Measurements from ENCODE around the gene PRCC. TPM values are rescaled to one million over a fixed set of nuclear protein-coding genes. Genes with fewer than 3 reads are reported as not detected.

Gene PRCC
- total RNA-seq, 2 experiments from 2014 or later = 58.6 to 67.2 TPM

GRCh38 chr1:156809281-156809680 is 41.9 kb downstream of the PRCC start:
- H3K4me1 Mint-ChIP-seq (ENCODE audit: low read depth) = peaks cover 70% of the 10 kb centered on the region
- DNase-seq = no peak
- no peaks in the 10 kb centered on the region for H3K9me3 Mint-ChIP-seq
- peaks cover 84% of the 10 kb centered on the region for H3K36me3 Mint-ChIP-seq
- peak overlapping the region; percentile 90 for H3K27ac Mint-ChIP-seq
- CTCF ChIA-PET = interaction anchor here (1.3 to 8.6 kb wide), 4 partner anchors 51 to 83 kb away, joined by 3 to 80 read pairs (median 24); partner anchors contain the start of genes INSRR and NTRK1
- POLR2A ChIA-PET = interaction anchor here (1.0 to 2.5 kb wide), 4 partner anchors 8 to 53 kb away, joined by 3 to 8 read pairs (median 6); partner anchors contain the start of gene NTRK1
- intact Hi-C loops (cut with micrococcal nuclease) = no loop called here
- H3K27me3 Mint-ChIP-seq = no peaks in the 10 kb centered on the region
- H3K4me3 Mint-ChIP-seq = peak overlapping the region; percentile 0

DNA sequence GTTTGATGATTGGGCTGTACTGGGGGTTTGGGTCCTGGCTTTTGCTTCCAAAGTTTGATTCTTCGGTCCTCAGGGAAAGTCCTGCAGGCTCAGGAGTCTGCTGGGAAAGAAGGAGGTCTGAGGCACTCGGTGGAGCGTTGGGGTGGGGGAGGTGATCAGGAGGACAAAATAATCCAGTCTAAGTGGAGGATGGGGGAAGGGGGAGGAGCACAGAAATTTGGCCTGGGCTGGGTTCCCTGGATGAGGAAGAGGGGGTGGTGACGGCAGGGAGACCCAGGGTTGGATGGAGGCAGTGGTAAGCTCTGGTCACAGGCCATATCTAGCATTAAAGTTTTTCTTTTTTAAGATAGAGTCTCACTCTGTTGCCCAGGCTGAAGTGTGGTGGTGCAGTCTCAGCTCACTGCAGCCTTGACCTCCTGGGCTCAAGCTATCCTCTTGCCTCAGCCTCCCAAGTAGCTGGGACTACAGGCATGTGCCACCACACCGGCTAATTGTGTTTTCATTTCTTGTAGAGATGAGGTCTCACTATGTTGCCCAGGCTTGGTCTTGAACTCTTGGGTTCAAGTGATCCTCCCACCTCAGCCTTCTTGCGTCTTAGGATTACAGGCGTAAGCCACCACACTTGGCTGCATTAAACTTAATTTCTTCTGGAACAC is 42.5 kb downstream of the PRCC start:
- Mint-ChIP-seq H3K36me3 (peaks cover 89% of the 10 kb centered on the region), H3K4me3 (no peak overlapping the region), H3K9me3 (no peaks in the 10 kb centered on the region), H3K4me1 (ENCODE audit: low read depth) (peaks cover 73% of the 10 kb centered on the region), H3K27me3 (no peaks in the 10 kb centered on the region), H3K27ac (peak overlapping the region; percentile 52)
- DNase-seq = no peak
- CTCF ChIA-PET = interaction anchor here (1.0 to 8.6 kb wide), 4 partner anchors 37 to 84 kb away, joined by 3 to 80 read pairs (median 5); partner anchors contain the start of genes INSRR and NTRK1
- intact Hi-C loops (cut with micrococcal nuclease) = no loop called here
- POLR2A ChIA-PET = interaction anchor here (0.9 to 2.5 kb wide), 6 partner anchors 9 to 52 kb away, joined by 4 to 8 read pairs (median 5); partner anchors contain the start of gene NTRK1

DNA sequence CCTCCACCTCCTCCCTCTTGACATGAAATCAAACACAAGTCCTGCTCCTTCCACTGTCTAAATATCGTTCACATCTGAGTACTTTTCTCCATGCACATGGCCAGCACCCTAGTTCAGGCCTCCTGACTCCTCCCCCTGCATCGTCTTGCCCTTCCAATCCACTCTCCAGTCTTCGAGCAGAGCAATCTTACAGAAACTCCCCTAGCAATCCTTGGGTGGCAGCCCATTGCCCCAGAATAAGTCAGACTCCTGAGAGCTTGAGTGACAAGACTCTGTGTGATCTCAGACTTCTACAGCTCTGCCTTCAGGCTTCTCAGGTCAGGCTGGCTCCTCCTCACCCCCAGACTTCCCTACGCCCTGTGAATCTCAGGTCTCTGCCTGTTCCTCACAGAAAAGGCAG is 43.8 kb downstream of the PRCC start:
- ChIA-PET CTCF (interaction anchor here (2.4 to 8.6 kb wide), 2 partner anchors 49 to 85 kb away, joined by 7 to 80 read pairs; partner anchors contain the start of genes INSRR and NTRK1), POLR2A (interaction anchor here (1.7 to 3.7 kb wide), 3 partner anchors 8 to 49 kb away, joined by 6 to 14 read pairs (median 8); partner anchors contain the start of gene NTRK1)
- intact Hi-C loops (cut with micrococcal nuclease) = no loop called here
- Mint-ChIP-seq H3K9me3 (no peaks in the 10 kb centered on the region), H3K4me3 (peak overlapping the region; percentile 96), H3K36me3 (peaks cover 95% of the 10 kb centered on the region), H3K4me1 (ENCODE audit: low read depth) (peaks cover 69% of the 10 kb centered on the region), H3K27ac (peak overlapping the region; percentile 99), H3K27me3 (no peaks in the 10 kb centered on the region)
- no peak for DNase-seq

DNA sequence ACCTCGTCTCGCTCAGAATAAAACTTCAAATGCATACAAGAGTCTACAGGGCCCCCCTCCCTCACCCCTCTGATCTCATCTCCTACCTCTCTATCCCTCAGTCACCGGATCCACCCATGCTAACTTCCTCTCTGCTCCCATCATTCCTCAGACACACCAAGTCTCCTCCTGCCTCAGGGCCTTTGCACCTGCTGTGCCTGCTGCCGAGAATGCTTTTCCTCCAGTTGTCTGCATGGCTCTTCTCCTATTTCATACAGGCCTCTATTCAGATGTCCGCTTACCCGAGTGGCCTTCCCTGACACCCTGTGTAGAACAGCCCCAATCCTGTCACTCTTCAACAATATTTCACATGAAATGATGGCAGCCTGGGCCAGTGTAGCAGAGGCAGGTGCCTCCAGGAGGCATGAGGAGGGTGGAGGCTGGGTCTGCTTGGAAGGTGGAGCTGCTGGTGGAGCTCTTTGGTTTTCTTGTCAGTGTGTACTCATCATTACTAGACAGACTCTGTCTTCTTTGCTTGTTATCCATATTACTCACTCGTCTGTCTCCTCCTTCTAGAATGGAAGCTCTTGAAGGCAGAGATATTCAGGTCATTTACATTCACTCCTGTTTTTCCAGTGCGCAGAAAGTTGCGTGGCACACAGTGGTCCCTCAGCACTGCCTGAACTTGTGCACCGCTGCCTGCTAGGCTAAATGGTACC is 45.1 kb downstream of the PRCC start:
- H3K4me1 Mint-ChIP-seq (ENCODE audit: low read depth) = peaks cover 67% of the 10 kb centered on the region
- H3K27ac Mint-ChIP-seq = peak overlapping the region; percentile 99
- H3K36me3 Mint-ChIP-seq = peaks cover 89% of the 10 kb centered on the region
- intact Hi-C loops (cut with micrococcal nuclease) = no loop called here
- no peaks in the 10 kb centered on the region for H3K9me3 Mint-ChIP-seq
- DNase-seq = no peak
- ChIA-PET CTCF (interaction anchor here (0.6 to 8.6 kb wide), 8 partner anchors 11 to 123 kb away, joined by 3 to 80 read pairs (median 5); partner anchors contain the start of genes INSRR and NTRK1), POLR2A (interaction anchor here (1.8 to 3.7 kb wide), 2 partner anchors 10 to 48 kb away, joined by 6 to 14 read pairs; partner anchors contain the start of gene NTRK1)
- H3K27me3 Mint-ChIP-seq = no peaks in the 10 kb centered on the region
- peak overlapping the region; percentile 96 for H3K4me3 Mint-ChIP-seq

- peaks cover 64% of the 10 kb centered on the region for H3K4me1 Mint-ChIP-seq (ENCODE audit: low read depth)
- peaks cover 81% of the 10 kb centered on the region for H3K36me3 Mint-ChIP-seq
- H3K4me3 Mint-ChIP-seq = peak overlapping the region; percentile 96
- intact Hi-C loops (cut with micrococcal nuclease) = no loop called here
- H3K27ac Mint-ChIP-seq = peak overlapping the region; percentile 99
- ChIA-PET POLR2A (interaction anchor here (1.7 to 3.7 kb wide), 2 partner anchors 8 to 47 kb away, joined by 5 to 14 read pairs; partner anchors contain the start of gene NTRK1), CTCF (interaction anchor here (1.0 to 8.6 kb wide), 9 partner anchors 12 to 124 kb away, joined by 3 to 80 read pairs (median 6); partner anchors contain the start of genes INSRR and NTRK1)
- DNase-seq = no peak
- no peaks in the 10 kb centered on the region for H3K9me3 Mint-ChIP-seq
- H3K27me3 Mint-ChIP-seq = no peaks in the 10 kb centered on the region
These were observed 46.0 kb downstream of the PRCC start for GRCh38 chr1:156813298-156813697.

GRCh38 chr1:156813750-156814570 is 46.6 kb downstream of the PRCC start:
- ChIA-PET CTCF (interaction anchor here (0.7 to 8.6 kb wide), 16 partner anchors 13 to 243 kb away, joined by 3 to 80 read pairs (median 4); partner anchors contain the start of genes INSRR, METTL25B, NTRK1 and PRCC), POLR2A (interaction anchor here (0.9 to 3.7 kb wide), 6 partner anchors 9 to 62 kb away, joined by 3 to 14 read pairs (median 5); partner anchors contain the start of genes HDGF and NTRK1)
- peak; percentile 81 for DNase-seq
- Mint-ChIP-seq H3K4me1 (ENCODE audit: low read depth) (peaks cover 59% of the 10 kb centered on the region), H3K36me3 (peaks cover 75% of the 10 kb centered on the region), H3K9me3 (no peaks in the 10 kb centered on the region), H3K27me3 (no peaks in the 10 kb centered on the region), H3K4me3 (peak overlapping the region; percentile 96), H3K27ac (peak overlapping the region; percentile 99)
- intact Hi-C loops (cut with micrococcal nuclease) = no loop called here

- Mint-ChIP-seq H3K27me3 (no peaks in the 10 kb centered on the region), H3K27ac (peak overlapping the region; percentile 99), H3K4me1 (ENCODE audit: low read depth) (peaks cover 55% of the 10 kb centered on the region), H3K36me3 (peaks cover 69% of the 10 kb centered on the region), H3K4me3 (peak overlapping the region; percentile 96), H3K9me3 (no peaks in the 10 kb centered on the region)
- ChIA-PET CTCF (interaction anchor here (0.7 to 8.6 kb wide), 15 partner anchors 14 to 244 kb away, joined by 3 to 80 read pairs (median 4); partner anchors contain the start of genes INSRR, METTL25B, NTRK1 and PRCC), POLR2A (interaction anchor here (0.9 to 3.7 kb wide), 6 partner anchors 10 to 63 kb away, joined by 3 to 14 read pairs (median 5); partner anchors contain the start of genes HDGF and NTRK1)
- DNase-seq = peak; percentile 73
- intact Hi-C loops (cut with micrococcal nuclease) = loop anchor here (5.0 kb wide), 3 partner anchors 48 to 328 kb away; partner anchors contain the start of genes MRPL24 and NTRK1
These were observed 47.4 kb downstream of the PRCC start for GRCh38 chr1:156814571-156815260.

- Mint-ChIP-seq H3K4me1 (ENCODE audit: low read depth) (peaks cover 52% of the 10 kb centered on the region), H3K36me3 (peaks cover 63% of the 10 kb centered on the region), H3K4me3 (peak overlapping the region; percentile 96), H3K27ac (peak overlapping the region; percentile 99), H3K27me3 (no peaks in the 10 kb centered on the region), H3K9me3 (no peaks in the 10 kb centered on the region)
- ChIA-PET POLR2A (interaction anchor here (1.0 to 1.7 kb wide), 3 partner anchors 8 to 17 kb away, joined by 5 to 6 read pairs (median 5); no protein-coding TSS in a partner anchor), CTCF (interaction anchor here (0.7 to 8.6 kb wide), 7 partner anchors 15 to 89 kb away, joined by 3 to 80 read pairs (median 9); partner anchors contain the start of genes INSRR, METTL25B and NTRK1)
- intact Hi-C loops (cut with micrococcal nuclease) = loop anchor here (5.0 kb wide), 3 partner anchors 47 to 327 kb away; partner anchors contain the start of genes MRPL24 and NTRK1
- DNase-seq = no peak
These were observed 48.0 kb downstream of the PRCC start for GRCh38 chr1:156815307-156815826.

DNA sequence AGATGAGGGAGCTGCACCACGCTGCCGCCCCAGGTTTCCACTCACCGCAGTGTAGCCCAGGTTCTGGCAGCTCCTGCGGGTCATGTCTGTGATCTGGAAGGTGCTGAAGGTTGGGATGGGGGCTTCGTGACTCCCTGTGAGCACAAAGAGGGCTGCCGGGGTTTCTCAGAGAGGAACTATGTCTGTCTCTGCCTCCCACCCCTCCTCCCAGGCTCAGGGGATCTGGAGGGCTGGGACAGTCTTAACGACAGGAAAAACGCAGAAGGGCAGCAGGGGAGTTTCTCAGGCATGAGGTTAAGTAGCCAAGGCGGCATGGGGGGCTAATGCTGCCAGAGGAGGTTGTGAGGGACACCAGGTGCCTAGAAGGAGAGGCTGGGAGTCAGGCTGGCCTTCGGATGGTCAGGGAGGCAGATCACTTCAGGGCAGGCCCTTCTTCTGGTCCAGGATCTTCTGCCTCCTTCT is 48.7 kb downstream of the PRCC start:
- peaks cover 51% of the 10 kb centered on the region for H3K4me1 Mint-ChIP-seq (ENCODE audit: low read depth)
- no peak for DNase-seq
- peak overlapping the region; percentile 99 for H3K27ac Mint-ChIP-seq
- peaks cover 57% of the 10 kb centered on the region for H3K36me3 Mint-ChIP-seq
- intact Hi-C loops (cut with micrococcal nuclease) = loop anchor here (1.0 to 5.0 kb wide), 8 partner anchors 9 to 326 kb away; partner anchors contain the start of genes HDGF, ISG20L2, METTL25B and MRPL24
- no peaks in the 10 kb centered on the region for H3K9me3 Mint-ChIP-seq
- no peaks in the 10 kb centered on the region for H3K27me3 Mint-ChIP-seq
- peak overlapping the region; percentile 96 for H3K4me3 Mint-ChIP-seq
- CTCF ChIA-PET = interaction anchor here (0.7 to 8.6 kb wide), 5 partner anchors 16 to 75 kb away, joined by 5 to 80 read pairs (median 9); partner anchors contain the start of genes INSRR and NTRK1
- POLR2A ChIA-PET = interaction anchor here (0.9 to 1.7 kb wide), 4 partner anchors 8 to 65 kb away, joined by 4 to 6 read pairs (median 4); partner anchors contain the start of gene HDGF
